Large intestine (tissue), 3 donors: Measurements from ENCODE around the gene SMURF1. TPM values are rescaled to one million over a fixed set of nuclear protein-coding genes. Genes with fewer than 3 reads are reported as not detected.

Source experiments
- DNase-seq, 2 donors: peaks; one replicate each; pipeline versions ENCODE4 v3.0.0 to v3.0.0-alpha.2; 2013
- H3K27ac ChIP-seq: one replicate; pipeline ENCODE4 v1.5.1; 2013; ENCODE audit warnings: low read length
- H3K27me3 ChIP-seq: 2 replicates; pipeline ENCODE4 v1.6.1; 2013; ENCODE audit warnings: low read length; ENCODE audit not compliant: control insufficient read depth, insufficient read depth
- H3K36me3 ChIP-seq: 2 replicates; pipeline ENCODE4 v1.6.1; 2013; ENCODE audit warnings: low read length; ENCODE audit not compliant: control insufficient read depth, insufficient read depth
- H3K4me1 ChIP-seq: one replicate; pipeline ENCODE4 v1.6.1; 2013; ENCODE audit warnings: low read length; ENCODE audit not compliant: control insufficient read depth, insufficient read depth
- H3K4me3 ChIP-seq: one replicate; pipeline ENCODE4 v1.5.1; 2013; ENCODE audit warnings: low read length
- H3K9me3 ChIP-seq: one replicate; pipeline ENCODE4 v1.6.1; 2013; ENCODE audit warnings: mild to moderate bottlenecking, low read depth, low read length, moderate library complexity; ENCODE audit not compliant: control insufficient read depth
- WGBS: methylation state at CpG from one replicate; pipeline ENCODE4 v1.1.5; 2013; ENCODE audit warnings: low lambda C conversion rate; ENCODE audit not compliant: insufficient coverage; 5-methylcytosine and 5-hydroxymethylcytosine counted together
- polyA plus RNA-seq: library from polyadenylated mRNA; unstranded; fragments of 120-200 nt; gene quantifications from one replicate; pipeline ENCODE4 v1.2.1, GENCODE V29; 2013

SMURF1 gene
- polyA plus RNA-seq, 1 donor = 14.5 TPM

DNA sequence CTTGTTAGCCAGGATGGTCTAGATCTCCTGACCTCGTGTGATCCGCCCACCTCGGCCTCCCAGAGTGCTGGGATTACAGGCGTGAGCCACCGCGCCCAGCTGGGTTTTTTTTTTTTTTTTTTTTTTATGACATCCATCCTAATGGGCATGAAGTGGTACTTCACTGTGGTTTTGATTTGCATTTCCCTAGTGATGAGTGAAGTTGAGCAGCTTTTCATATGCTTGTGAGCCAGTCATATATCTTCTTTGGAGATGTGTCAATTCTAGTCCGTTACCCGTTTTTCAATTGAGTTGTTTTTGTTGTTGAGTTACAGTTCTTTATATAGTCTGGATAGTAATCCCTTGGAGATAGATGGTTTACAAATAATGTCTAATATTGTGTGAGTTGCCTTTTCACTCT is 127.7 kb downstream of the SMURF1 start:
- peaks cover 54% of the 10 kb centered on the region for H3K36me3 ChIP-seq
- H3K27ac ChIP-seq = no peak overlapping the region
- no peaks in the 10 kb centered on the region for H3K27me3 ChIP-seq
- H3K4me3 ChIP-seq = no peak overlapping the region
- no peaks in the 10 kb centered on the region for H3K4me1 ChIP-seq
- WGBS = no CpG with 5 or more reads among the region's 8 CpGs
- H3K9me3 ChIP-seq = peaks cover 3% of the 10 kb centered on the region
- no peak for DNase-seq

DNA sequence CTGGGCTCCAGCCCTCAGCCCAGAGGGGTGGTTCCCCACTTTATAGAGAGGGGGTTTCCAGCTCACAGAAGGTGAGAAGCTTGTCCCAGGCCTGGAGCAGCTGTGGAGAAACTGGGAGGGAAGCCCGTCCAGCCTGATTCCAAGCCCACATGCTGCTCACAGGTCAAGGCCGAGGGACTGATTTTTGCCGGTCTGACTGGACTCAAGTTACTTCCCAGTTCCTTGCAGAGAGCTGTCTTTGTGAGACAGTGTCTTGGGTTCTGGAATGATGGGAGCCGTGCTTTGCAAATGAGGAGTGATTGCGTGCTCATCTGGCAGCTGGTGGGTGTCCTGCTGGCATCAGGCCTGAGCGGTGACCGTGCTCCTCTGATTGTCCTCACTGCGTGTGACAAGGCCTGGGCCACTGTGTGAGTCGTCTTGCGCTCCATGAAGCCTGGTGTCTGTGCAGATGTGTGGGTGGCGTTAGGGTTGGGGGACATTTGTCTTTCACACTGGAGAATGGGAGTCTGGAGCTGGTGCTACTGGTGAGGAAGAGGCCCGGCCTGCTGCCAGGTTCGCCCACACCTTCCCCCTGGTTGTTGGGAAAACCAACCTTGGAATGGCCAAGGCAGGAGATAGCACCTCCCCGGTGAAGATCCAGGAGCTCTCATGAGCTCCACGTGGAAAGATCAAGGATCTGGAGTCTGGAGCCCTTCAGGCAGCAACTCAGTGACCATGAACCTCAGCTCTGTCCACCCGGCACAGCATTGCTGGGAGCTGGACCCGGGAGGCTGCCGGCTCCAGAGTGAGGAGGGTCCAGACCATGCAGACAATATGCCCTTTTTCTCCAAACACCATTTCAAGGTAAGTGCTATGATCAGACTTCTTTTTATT is 129.6 kb downstream of the SMURF1 start:
- no peak for DNase-seq
- Histone ChIP-seq H3K4me1 (no peaks in the 10 kb centered on the region), H3K36me3 (peaks cover 62% of the 10 kb centered on the region), H3K9me3 (peaks cover 3% of the 10 kb centered on the region), H3K27me3 (no peaks in the 10 kb centered on the region), H3K27ac (no peak overlapping the region), H3K4me3 (no peak overlapping the region)
- WGBS = no CpG with 5 or more reads among the region's 18 CpGs

DNA sequence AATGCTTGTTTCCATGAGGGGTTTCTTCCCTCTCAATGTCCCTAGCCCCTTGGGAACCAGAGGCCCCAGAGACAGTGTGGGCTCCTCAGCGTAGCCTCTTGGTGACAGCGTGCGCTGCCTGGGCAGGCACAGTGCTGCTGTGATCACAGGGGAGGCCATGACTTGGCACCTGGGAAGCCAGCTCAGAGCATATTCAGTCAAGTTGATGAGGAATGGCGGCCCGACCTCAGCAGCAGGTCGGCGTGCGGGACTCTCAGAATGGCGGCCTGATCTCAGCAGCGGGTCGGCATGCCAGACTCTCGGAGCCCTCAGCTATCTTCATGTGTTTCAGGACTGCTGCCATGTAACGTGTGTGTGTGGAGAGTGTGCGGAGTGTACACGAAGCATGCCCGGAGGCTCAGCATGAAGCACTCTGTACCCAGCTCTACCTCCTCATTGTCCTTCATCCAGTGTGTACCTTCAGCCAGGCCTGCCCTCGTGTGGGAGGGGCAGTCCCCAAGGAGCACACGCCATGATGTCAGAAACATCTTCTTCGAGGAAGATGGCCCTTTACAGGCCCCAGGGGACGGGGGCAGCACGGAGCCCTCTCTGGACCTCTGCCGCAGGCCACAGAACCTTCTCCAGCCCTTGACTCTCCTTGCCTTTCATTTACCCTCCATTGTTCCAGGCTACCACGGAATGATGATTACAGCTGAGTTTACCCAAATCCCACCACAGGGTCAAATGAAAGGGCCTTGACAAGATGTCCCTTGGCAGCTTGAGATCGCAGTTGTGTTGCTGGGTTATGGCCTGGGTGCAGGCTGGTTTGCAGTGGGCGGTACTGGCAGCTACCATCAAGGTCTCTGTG is 130.4 kb downstream of the SMURF1 start:
- Histone ChIP-seq H3K36me3 (peaks cover 71% of the 10 kb centered on the region), H3K27me3 (no peaks in the 10 kb centered on the region), H3K27ac (no peak overlapping the region), H3K9me3 (peaks cover 3% of the 10 kb centered on the region), H3K4me1 (no peaks in the 10 kb centered on the region), H3K4me3 (no peak overlapping the region)
- DNase-seq = no peak
- no CpG with 5 or more reads among the region's 25 CpGs for WGBS

DNA sequence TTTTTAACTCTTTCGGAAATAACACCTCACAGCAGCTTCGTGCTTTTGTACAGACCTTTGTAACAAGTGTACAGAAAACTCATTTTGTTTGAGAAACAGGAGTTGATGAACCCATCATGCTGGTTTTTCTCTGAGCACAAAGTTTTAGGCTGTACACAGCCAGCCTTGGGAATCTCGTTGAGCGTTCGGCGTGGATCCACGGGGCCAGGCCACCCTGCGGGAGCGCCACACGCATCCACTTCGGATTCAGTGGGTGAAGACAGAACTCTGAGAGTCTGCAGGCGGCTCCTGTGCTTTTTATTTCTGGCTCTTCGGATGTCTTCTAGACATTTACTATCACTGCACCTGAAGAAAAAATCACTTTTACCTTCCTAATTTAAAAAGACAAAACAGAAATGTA is 131.2 kb downstream of the SMURF1 start:
- DNase-seq = no peak
- H3K27me3 ChIP-seq = no peaks in the 10 kb centered on the region
- H3K9me3 ChIP-seq = peaks cover 3% of the 10 kb centered on the region
- no peaks in the 10 kb centered on the region for H3K4me1 ChIP-seq
- 100% methylated on average over 2 of the region's 13 CpGs for WGBS
- H3K4me3 ChIP-seq = no peak overlapping the region
- H3K27ac ChIP-seq = no peak overlapping the region
- H3K36me3 ChIP-seq = peaks cover 77% of the 10 kb centered on the region

DNA sequence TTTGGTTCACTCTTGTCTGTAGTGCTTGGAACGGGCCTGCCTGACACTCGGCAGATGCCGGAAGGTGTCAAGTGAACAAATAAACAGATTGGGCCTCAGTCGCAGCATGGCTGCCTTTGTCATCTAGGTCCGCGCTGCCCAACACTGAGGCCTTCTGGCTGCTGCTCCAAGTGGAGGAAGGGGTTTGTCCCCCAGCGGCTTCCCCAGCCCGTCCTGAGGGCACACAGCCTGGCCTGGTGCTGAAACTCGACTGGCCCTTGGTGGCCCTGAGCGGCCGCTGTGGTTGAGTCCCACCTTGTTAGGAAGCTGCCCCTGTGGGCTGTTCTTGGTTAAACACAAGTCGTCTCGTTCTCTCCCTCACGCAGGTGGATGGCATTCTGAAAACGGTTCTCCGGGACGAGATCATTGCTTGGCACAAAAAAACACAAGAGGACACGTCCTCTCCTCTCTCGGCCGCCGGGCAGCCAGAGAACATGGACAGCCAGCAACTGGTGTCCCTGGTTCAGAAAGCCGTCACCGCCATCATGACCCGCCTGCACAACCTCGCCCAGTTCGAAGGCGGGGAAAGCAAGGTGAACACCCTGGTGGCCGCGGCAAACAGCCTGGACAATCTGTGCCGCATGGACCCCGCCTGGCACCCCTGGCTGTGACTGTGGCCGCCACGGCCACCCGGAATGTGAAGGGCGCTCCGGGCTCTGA is 132.1 kb downstream of the SMURF1 start:
- WGBS = no CpG with 5 or more reads among the region's 36 CpGs
- Histone ChIP-seq H3K4me3 (no peak overlapping the region), H3K4me1 (no peaks in the 10 kb centered on the region), H3K27me3 (no peaks in the 10 kb centered on the region), H3K36me3 (peaks cover 81% of the 10 kb centered on the region), H3K27ac (no peak overlapping the region), H3K9me3 (peaks cover 3% of the 10 kb centered on the region)
- no peak for DNase-seq

DNA sequence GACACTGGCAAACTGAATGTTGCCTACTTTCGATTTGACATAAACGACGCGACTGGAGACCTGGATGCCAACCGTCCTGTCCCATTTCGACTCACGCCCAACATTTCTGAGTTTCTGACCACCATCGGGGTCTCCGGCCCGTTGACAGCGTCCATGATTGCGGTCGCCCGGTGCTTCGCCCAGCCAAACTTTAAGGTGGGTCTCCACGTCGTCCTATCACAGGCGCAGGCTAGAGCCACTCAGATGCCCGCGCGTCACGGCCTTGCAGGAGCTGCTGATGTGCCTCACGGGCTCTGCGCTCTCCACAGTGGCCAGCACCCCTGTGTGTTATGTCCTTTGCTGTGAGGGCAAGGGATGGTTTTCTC is 132.6 kb downstream of the SMURF1 start:
- H3K36me3 ChIP-seq = peaks cover 86% of the 10 kb centered on the region
- no peak overlapping the region for H3K4me3 ChIP-seq
- peaks cover 3% of the 10 kb centered on the region for H3K9me3 ChIP-seq
- WGBS = 100% methylated on average over 1 of the region's 24 CpGs
- H3K27ac ChIP-seq = no peak overlapping the region
- no peak for DNase-seq
- no peaks in the 10 kb centered on the region for H3K27me3 ChIP-seq
- H3K4me1 ChIP-seq = no peaks in the 10 kb centered on the region

DNA sequence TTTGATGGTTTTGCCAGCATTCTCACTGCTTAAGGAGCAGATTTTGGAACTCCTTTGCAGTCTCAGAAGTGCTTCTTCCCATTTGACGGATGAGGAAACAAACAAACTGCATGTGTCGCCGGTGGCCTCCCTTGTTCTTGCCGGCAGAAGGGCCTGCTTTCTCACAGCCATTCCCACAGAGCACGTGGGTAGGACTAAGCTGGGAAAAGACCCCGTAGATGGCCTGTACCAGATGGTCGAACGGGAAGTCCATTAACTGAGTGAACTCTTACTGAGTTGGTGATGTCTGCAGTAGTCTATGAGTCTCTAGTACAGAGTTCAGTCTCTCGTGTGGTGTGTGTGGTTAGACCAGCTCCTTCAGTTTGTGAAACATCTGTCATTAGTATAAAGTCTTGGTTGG is 133.6 kb downstream of the SMURF1 start:
- Histone ChIP-seq H3K4me1 (no peaks in the 10 kb centered on the region), H3K36me3 (peaks cover 91% of the 10 kb centered on the region), H3K27ac (no peak overlapping the region), H3K4me3 (no peak overlapping the region), H3K27me3 (no peaks in the 10 kb centered on the region), H3K9me3 (peaks cover 3% of the 10 kb centered on the region)
- DNase-seq = no peak
- no CpG with 5 or more reads among the region's 9 CpGs for WGBS

DNA sequence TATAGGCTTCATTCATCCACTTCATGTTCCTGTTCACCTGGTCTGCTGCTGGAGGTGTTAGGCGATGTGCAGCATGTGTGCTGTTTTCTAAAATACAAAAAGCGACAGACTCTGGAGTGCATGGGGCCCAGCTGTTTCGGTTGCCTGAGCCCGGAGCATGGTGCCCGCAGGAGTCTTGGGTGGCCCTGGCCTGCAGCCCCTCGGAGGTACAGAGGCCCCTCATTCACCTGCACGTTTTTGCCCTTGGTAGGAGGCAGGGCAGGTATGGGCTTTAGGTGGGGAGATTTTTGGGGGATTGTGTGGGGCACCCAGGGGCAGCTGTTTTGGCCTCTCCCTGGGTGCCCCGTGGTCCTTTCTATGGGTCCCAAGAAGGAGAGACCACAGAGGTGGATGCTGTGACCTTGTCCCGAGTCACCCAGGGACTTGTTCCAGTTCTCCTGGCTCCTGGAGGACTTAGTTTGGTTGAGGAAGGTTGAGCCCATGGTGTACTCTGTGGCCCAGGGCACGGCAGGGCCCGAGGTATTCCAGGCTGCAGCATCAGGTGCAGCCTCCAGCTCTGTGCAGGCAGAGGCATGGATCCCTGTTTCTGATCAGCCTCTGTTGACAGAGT is 134.9 kb downstream of the SMURF1 start:
- WGBS = no CpG with 5 or more reads among the region's 11 CpGs
- Histone ChIP-seq H3K27me3 (no peaks in the 10 kb centered on the region), H3K4me3 (no peak overlapping the region), H3K9me3 (peaks cover 3% of the 10 kb centered on the region), H3K4me1 (no peaks in the 10 kb centered on the region), H3K36me3 (peaks cover 91% of the 10 kb centered on the region), H3K27ac (no peak overlapping the region)
- DNase-seq = no peak

DNA sequence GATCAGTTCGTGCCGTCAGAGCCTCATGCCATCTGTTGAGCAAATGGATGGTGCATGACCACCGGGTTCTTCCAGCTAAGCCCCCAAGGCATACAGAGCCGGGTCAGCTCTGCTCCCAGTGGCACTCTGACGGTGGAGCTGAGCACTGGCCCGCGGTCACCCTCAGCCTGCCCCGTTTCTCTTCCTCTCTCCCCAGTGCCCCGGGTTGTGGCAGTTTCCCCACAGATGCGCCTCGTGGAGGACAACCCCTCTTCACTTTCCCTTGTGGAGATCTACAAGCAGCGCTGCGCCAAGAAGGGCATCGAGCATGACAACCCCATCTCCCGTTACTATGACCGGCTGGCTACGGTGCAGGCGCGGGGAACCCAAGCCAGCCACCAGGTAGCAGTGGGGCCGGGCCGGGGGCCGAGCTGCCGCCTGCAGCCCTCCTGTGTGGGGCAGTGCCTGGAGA is 135.7 kb downstream of the SMURF1 start:
- peaks cover 89% of the 10 kb centered on the region for H3K36me3 ChIP-seq
- no peaks in the 10 kb centered on the region for H3K4me1 ChIP-seq
- no peak for DNase-seq
- H3K27ac ChIP-seq = no peak overlapping the region
- H3K27me3 ChIP-seq = no peaks in the 10 kb centered on the region
- H3K9me3 ChIP-seq = peaks cover 3% of the 10 kb centered on the region
- WGBS = no CpG with 5 or more reads among the region's 23 CpGs
- no peak overlapping the region for H3K4me3 ChIP-seq
